Motor neuron (in vitro differentiated cells): Measurements from ENCODE around the gene CITED2. TPM values are rescaled to one million over a fixed set of nuclear protein-coding genes. Genes with fewer than 3 reads are reported as not detected.
A peak's percentile ranks its signal among the peaks of the same experiment; 100 is the strongest.

Experiments used
- ATAC-seq, 8 experiments: fragments of 200-7000 bp; cut with Tn5 transposase; replicated peaks in 6 of 8; 2 replicates each; pipeline ENCODE4 v1.8.0; 2021; ENCODE audit warnings: mild to moderate bottlenecking in 8 of 8, moderate library complexity in 8 of 8
- H3K27ac ChIP-seq, 2 donors: fragments of 250-450 bp; sonication (Bioruptor Pico); 2 replicates each; pipeline ENCODE4 v1.9.0; 2021; ENCODE audit warnings: antibody characterized with exemption in 2 of 2, mild to moderate bottlenecking in 2 of 2, moderate library complexity in 1 of 2
- H3K4me1 ChIP-seq, 2 donors: fragments of 250-450 bp; sonication (Bioruptor Pico); replicated peaks in 1 of 2; 2 replicates each; pipeline ENCODE4 v1.6.1; 2021; ENCODE audit warnings: antibody characterized with exemption in 2 of 2, mild to moderate bottlenecking in 2 of 2, moderate library complexity in 1 of 2
- H3K4me3 ChIP-seq, 5 donors: fragments of 250-450 bp; sonication (Bioruptor Pico); 2 replicates each; pipeline ENCODE4 v1.9.0; 2021; ENCODE audit warnings: antibody characterized with exemption in 5 of 5, mild to moderate bottlenecking in 5 of 5, moderate library complexity in 4 of 5
- WGBS, 10 experiments: fragments of 450-650 bp; shearing (Covaris generic); methylation state at CpG; one replicate each; pipeline ENCODE4 v1.0.0; 2022; 5-methylcytosine and 5-hydroxymethylcytosine counted together
- in situ Hi-C, 9 experiments: fragments of 400-800 bp; cut with MboI; loops; one replicate each; pipeline ENCODE4 v1.15.0; 2021; ENCODE audit warnings: low sequenced_read_pairs in 9 of 9, low pct_unique_long_range_greater_than_20kb in 2 of 9; ENCODE audit not compliant: unreplicated experiment in 9 of 9
- total RNA-seq, 8 experiments: library from RNA; unstranded; fragments of 300-600 nt; gene quantifications; 2 replicates each; pipeline versions ENCODE4 v1.2.3 to v1.2.4, GENCODE V29; 2022

Gene CITED2
- total RNA-seq, 8 experiments from 2014 or later = 15.7 to 84.6 (median 35.0) TPM

- WGBS, 10 experiments = 54 to 95% (median 81%) methylated on average over 2 to 5 of the region's 5 CpGs; no CpG with 5 or more reads in 1 of the 10 experiments
- no peak for ATAC-seq
- in situ Hi-C loops = no loop called here
- no peak overlapping the region for H3K4me3 ChIP-seq
- no peak overlapping the region for H3K27ac ChIP-seq
- no peaks in the 10 kb centered on the region for H3K4me1 ChIP-seq
Observed at GRCh38 chr6:139335447-139336210, 38.8 kb downstream of the CITED2 start.

DNA sequence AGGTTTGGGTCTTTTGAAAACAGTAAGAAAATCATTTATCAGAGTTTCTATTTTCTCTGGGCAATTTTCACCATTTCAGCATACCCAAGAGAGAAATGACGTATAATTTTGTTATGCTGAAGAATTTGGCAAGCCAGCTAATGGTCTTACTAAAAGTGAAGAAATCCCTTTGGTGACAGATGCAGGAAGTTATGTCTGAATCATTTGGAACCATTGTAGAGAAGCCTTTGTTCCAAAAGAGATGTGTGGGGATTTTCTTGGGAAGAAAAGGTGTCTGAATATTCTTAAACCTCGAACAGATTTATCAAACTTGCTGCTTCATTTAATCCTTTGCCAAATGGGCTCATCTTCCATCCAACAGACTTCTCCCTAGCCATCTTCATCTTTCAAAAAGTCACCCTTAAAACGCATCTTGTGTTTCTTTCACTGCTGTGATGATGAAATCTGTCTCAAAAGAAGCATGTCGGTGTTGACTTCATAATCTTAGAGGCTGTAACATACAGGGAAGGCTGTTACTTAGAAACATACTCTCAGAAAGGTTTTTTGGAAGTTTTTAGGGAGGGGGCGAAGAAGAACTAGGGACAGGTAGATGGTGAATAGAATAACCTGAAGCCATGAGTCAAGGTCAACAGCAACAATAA is 39.5 kb downstream of the CITED2 start:
- Histone ChIP-seq H3K4me3 (no peak overlapping the region), H3K27ac (no peak overlapping the region), H3K4me1 (no peaks in the 10 kb centered on the region)
- in situ Hi-C loops = no loop called here
- ATAC-seq = peak in 2 of 8 experiments; percentile 32 to 46
- 21 to 92% (median 86%) methylated on average over 2 to 5 of the region's 5 CpGs for WGBS, 10 experiments

- H3K4me1 ChIP-seq = no peaks in the 10 kb centered on the region
- 44 to 100% (median 73%) methylated on average over 2 to 3 of the region's 3 CpGs for WGBS, 10 experiments
- no peak overlapping the region for H3K27ac ChIP-seq
- no peak for ATAC-seq
- in situ Hi-C loops = no loop called here
- H3K4me3 ChIP-seq = no peak overlapping the region
Observed at GRCh38 chr6:139330826-139331500, 43.5 kb downstream of the CITED2 start.

GRCh38 chr6:139330306-139330705 is 44.1 kb downstream of the CITED2 start:
- no peaks in the 10 kb centered on the region for H3K4me1 ChIP-seq
- 0 to 100% (median 82%) methylated on average over 1 to 5 of the region's 5 CpGs for WGBS, 10 experiments
- H3K4me3 ChIP-seq = no peak overlapping the region
- in situ Hi-C loops = no loop called here
- H3K27ac ChIP-seq = no peak overlapping the region
- peak in 2 of 8 experiments; percentile 44 to 69 for ATAC-seq

DNA sequence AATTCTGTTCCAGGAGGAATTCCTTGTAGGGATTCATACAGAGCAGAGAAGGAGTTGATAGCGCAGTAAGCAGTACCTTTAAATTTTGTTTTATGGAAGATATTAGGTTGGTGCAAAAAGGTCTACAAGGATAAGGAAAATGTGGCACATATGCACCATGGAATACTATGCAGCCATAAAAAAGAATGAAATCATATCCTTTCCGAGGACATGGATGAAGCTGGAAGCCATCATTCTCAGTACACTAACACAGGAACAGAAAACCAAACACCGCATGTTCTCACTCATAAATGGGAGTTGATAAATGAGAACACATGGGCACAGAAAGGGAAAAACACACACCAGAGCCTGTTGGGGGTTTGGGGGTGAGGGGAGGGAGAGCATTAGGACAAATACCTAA is 45.2 kb downstream of the CITED2 start:
- in situ Hi-C loops = no loop called here
- no peak for ATAC-seq
- H3K4me1 ChIP-seq = no peaks in the 10 kb centered on the region
- WGBS, 10 experiments = 49 to 100% (median 97%) methylated on average over 1 to 3 of the region's 3 CpGs
- no peak overlapping the region for H3K4me3 ChIP-seq
- no peak overlapping the region for H3K27ac ChIP-seq

- WGBS, 10 experiments = 83 to 100% (median 88%) methylated on average over 1 to 5 of the region's 5 CpGs; no CpG with 5 or more reads in 2 of the 10 experiments
- H3K4me1 ChIP-seq = no peaks in the 10 kb centered on the region
- in situ Hi-C loops = no loop called here
- H3K27ac ChIP-seq = no peak overlapping the region
- ATAC-seq = no peak
- no peak overlapping the region for H3K4me3 ChIP-seq
Observed at GRCh38 chr6:139327038-139327437, 47.4 kb downstream of the CITED2 start.

- H3K4me1 ChIP-seq = no peaks in the 10 kb centered on the region
- H3K27ac ChIP-seq = no peak overlapping the region
- in situ Hi-C loops = no loop called here
- WGBS, 10 experiments = 63 to 89% (median 80%) methylated on average over 1 of the region's 1 CpG; no CpG with 5 or more reads in 7 of the 10 experiments
- ATAC-seq = peak in 1 of 8 experiments; percentile 34
- H3K4me3 ChIP-seq = no peak overlapping the region
Observed at GRCh38 chr6:139325686-139326085, 48.8 kb downstream of the CITED2 start.

DNA sequence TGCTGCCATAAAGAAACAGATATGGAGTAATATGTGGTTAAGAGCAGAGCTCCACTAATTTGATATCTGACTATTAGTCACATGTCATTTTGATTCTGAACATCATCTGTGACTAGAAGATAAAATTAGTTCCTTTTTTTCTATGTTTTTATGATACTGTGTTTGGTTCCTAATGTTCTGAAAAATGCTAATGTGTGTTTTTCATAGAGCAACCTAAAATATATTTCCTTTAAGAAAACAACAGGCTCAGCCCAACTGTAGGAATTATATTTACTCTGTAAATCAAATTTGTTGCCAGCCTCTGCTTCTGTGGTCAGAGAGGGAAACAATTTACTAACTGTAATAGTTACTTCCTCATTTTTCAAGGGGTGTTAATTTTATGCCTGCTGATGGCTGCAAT is 49.3 kb downstream of the CITED2 start:
- Histone ChIP-seq H3K4me1 (no peaks in the 10 kb centered on the region), H3K4me3 (no peak overlapping the region), H3K27ac (no peak overlapping the region)
- ATAC-seq = no peak
- in situ Hi-C loops = no loop called here

DNA sequence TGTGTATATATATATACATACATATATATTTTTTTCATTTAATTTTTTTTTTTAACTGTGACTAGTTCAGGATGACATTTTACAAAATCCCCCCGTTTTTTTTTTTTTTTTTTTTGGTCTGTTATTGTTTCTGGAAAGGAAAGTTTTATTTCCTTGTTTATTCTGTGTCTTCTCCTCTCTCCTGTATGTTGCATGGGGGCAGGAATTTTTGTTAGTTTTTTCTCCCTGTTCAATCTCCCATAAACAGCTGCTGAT is 50.2 kb downstream of the CITED2 start:
- in situ Hi-C loops = no loop called here
- no peak overlapping the region for H3K27ac ChIP-seq
- H3K4me3 ChIP-seq = no peak overlapping the region
- no peak for ATAC-seq
- no peaks in the 10 kb centered on the region for H3K4me1 ChIP-seq
- WGBS, 10 experiments = 0 to 69% (median 37%) methylated on average over 1 of the region's 1 CpG; no CpG with 5 or more reads in 2 of the 10 experiments

- Histone ChIP-seq H3K4me1 (no peaks in the 10 kb centered on the region), H3K27ac (no peak overlapping the region), H3K4me3 (no peak overlapping the region)
- in situ Hi-C loops = no loop called here
- 13 to 88% (median 58%) methylated on average over 4 to 14 of the region's 21 CpGs for WGBS, 10 experiments
- ATAC-seq = peak in 3 of 8 experiments; percentile 12 to 25 (median 17)
Observed at GRCh38 chr6:139323511-139324300, 50.7 kb downstream of the CITED2 start.

Other genes starting within 250 kb of the CITED2 start
- gene HECA, start 239.6 kb downstream of the CITED2 start, total RNA-seq = 10 to 100 TPM in 7 of 8 experiments, 1 to 10 TPM in 1; 7.5 to 22.9 (median 12.7) TPM
- gene TXLNB, start 82.7 kb downstream of the CITED2 start, total RNA-seq = 1 to 10 TPM in 3 of 8 experiments, under 1 TPM in 5; 0.27 to 9.7 (median 0.82) TPM